ENCODE data around the gene SPTSSB.

SPTSSB gene

GRCh38 chr3:161342629-161343028, 28.7 kb downstream of the SPTSSB start:
- DNase-seq (ENCODE audit: low read depth), result no peak
- TF ChIP-seq CTCF (conservative IDR thresholded peaks at IDR 0.05; ENCODE audit: low read length), result no peak
- H3K4me3 ChIP-seq (ENCODE audit: low read length), result no peak overlapping the region

GRCh38 chr3:161339517-161340500, 31.5 kb downstream of the SPTSSB start:
- DNase-seq (ENCODE audit: low read depth), result no peak
- TF ChIP-seq CTCF (conservative IDR thresholded peaks at IDR 0.05; ENCODE audit: low read length), result no peak
- no peak overlapping the region for H3K4me3 ChIP-seq (ENCODE audit: low read length)

- TF ChIP-seq CTCF (conservative IDR thresholded peaks at IDR 0.05; ENCODE audit: low read length), result no peak
- no peak for DNase-seq (ENCODE audit: low read depth)
- H3K4me3 ChIP-seq (ENCODE audit: low read length), result no peak overlapping the region
Measured at GRCh38 chr3:161337311-161337710, 34.0 kb downstream of the SPTSSB start.

- no peak overlapping the region for H3K4me3 ChIP-seq (ENCODE audit: low read length)
- no peak for TF ChIP-seq CTCF (conservative IDR thresholded peaks at IDR 0.05; ENCODE audit: low read length)
- DNase-seq (ENCODE audit: low read depth), result no peak
Measured at GRCh38 chr3:161336661-161337060, 34.7 kb downstream of the SPTSSB start.

- DNase-seq (ENCODE audit: low read depth), result no peak
- no peak for TF ChIP-seq CTCF (conservative IDR thresholded peaks at IDR 0.05; ENCODE audit: low read length)
- H3K4me3 ChIP-seq (ENCODE audit: low read length), result no peak overlapping the region
Measured at GRCh38 chr3:161333696-161334095, 37.6 kb downstream of the SPTSSB start.

DNA sequence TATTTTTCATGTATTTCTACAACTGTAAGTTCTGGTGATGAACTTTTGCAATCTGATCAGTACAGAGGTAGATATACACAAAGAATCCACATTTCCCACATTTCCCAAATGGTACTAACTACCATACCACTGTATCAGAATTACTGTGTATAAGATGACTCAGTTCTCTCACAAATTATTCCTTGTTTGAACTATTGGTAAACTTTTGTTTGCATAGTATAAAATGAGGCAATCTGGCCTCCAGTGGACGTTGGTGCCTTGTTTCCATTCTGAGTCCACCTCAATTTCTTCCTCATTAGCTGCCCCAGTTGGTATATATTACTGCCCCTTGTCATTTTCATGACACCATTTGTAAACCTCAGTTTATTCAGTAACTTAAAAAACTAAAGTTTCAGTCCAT, 38.5 kb downstream of the SPTSSB start:
- no peak overlapping the region for H3K4me3 ChIP-seq (ENCODE audit: low read length)
- no peak for DNase-seq (ENCODE audit: low read depth)
- no peak for TF ChIP-seq CTCF (conservative IDR thresholded peaks at IDR 0.05; ENCODE audit: low read length)

GRCh38 chr3:161325059-161325458, 46.3 kb downstream of the SPTSSB start:
- DNase-seq (ENCODE audit: low read depth), result no peak
- H3K4me3 ChIP-seq (ENCODE audit: low read length), result no peak overlapping the region
- no peak for TF ChIP-seq CTCF (conservative IDR thresholded peaks at IDR 0.05; ENCODE audit: low read length)

Measured in AG10803 (cell line).